Gastroesophageal sphincter (tissue), 4 donors: ENCODE measurements around the gene KDM2B. TPM values are rescaled to one million over a fixed set of nuclear protein-coding genes. Genes with fewer than 3 reads are reported as not detected.

ENCODE experiments used
- ATAC-seq: fragments of 150-250 bp; one replicate; pipeline ENCODE4 v1.9.1; 2016; ENCODE audit warnings: mild to moderate bottlenecking, moderate library complexity
- H3K27ac ChIP-seq, 4 donors: fragments of 200-600 bp; sonication (generic) in 3 of 4; 1 replicate in 3 of 4; 2 replicates in 1 of 4; pipeline ENCODE4 v1.5.1; 2016 to 2019
- H3K27me3 ChIP-seq: fragments of 200-600 bp; sonication (generic); one replicate; pipeline ENCODE4 v1.5.1; 2019
- H3K36me3 ChIP-seq, 2 donors: fragments of 200-600 bp; sonication (generic); one replicate each; pipeline ENCODE4 v1.5.1; 2019; ENCODE audit warnings: control low read depth in 1 of 2
- H3K4me1 ChIP-seq, 3 donors: fragments of 200-600 bp; sonication (generic); 1 replicate in 2 of 3; 2 replicates in 1 of 3; pipeline ENCODE4 v1.5.1; 2016 to 2019; ENCODE audit warnings: control low read depth in 2 of 3
- H3K4me3 ChIP-seq, 2 donors: fragments of 200-600 bp; sonication (generic); one replicate each; pipeline ENCODE4 v1.5.1; 2019; ENCODE audit warnings: mild to moderate bottlenecking in 1 of 2, moderate library complexity in 1 of 2
- H3K9me3 ChIP-seq, 3 donors: fragments of 200-600 bp; sonication (generic); one replicate each; pipeline ENCODE4 v1.5.1; 2017 to 2019; ENCODE audit warnings: control low read depth in 2 of 3
- EP300 ChIP-seq: sonication (generic); formaldehyde crosslinking; IDR thresholded peaks from one replicate; pipeline ENCODE4 v1.6.1; 2017; ENCODE audit warnings: antibody characterized with exemption, mild to moderate bottlenecking
- POLR2A ChIP-seq, 2 donors: fragments of 450-650 bp; IDR thresholded peaks; one replicate each; pipeline ENCODE4 v1.6.1; 2017; ENCODE audit warnings: antibody characterized with exemption in 2 of 2, mild to moderate bottlenecking in 2 of 2, moderate library complexity in 1 of 2
- POLR2AphosphoS5 ChIP-seq: sonication (generic); formaldehyde crosslinking; IDR thresholded peaks from one replicate; pipeline ENCODE4 v1.6.1; 2017; ENCODE audit warnings: antibody characterized with exemption
- WGBS, 2 donors: methylation state at CpG; one replicate each; pipeline ENCODE4 v1.1.5; 2018; ENCODE audit warnings: low coverage in 1 of 2; 5-methylcytosine and 5-hydroxymethylcytosine counted together
- total RNA-seq, 4 donors: library from RNA; depleted of rRNA; stranded (reverse); fragments of >200 nt; gene quantifications; one replicate each; pipeline ENCODE4 v1.1.0, GENCODE V29; 2016
- TF ChIP-seq, protein P1 (sequence below), 4 experiments: fragments of 200-600 bp in 2 of 4; fragments of 450-650 bp in 2 of 4; sonication (generic) in 1 of 4; IDR thresholded peaks; one replicate each; pipeline ENCODE4 v1.5.1; 2017 to 2019; ENCODE audit warnings: antibody characterized with exemption in 4 of 4, mild to moderate bottlenecking in 2 of 4, moderate library complexity in 2 of 4

Gene KDM2B
- total RNA-seq, 4 donors from 2014 or later: 10.0 to 26.5 (median 15.0) TPM

GRCh38 chr12:121626087-121626852 is 45.4 kb upstream of the KDM2B start, which contains the start of gene ORAI1:
Gene ORAI1, plus strand, starts transcription at chr12:121626530.
- ATAC-seq: peak; percentile 94
- peak; percentile 70 to 84 for TF ChIP-seq POLR2A (IDR thresholded peaks at IDR 0.05)
- TF ChIP-seq POLR2AphosphoS5: peak; percentile 71
- TF ChIP-seq EP300: no peak
- TF ChIP-seq, protein P1, sequence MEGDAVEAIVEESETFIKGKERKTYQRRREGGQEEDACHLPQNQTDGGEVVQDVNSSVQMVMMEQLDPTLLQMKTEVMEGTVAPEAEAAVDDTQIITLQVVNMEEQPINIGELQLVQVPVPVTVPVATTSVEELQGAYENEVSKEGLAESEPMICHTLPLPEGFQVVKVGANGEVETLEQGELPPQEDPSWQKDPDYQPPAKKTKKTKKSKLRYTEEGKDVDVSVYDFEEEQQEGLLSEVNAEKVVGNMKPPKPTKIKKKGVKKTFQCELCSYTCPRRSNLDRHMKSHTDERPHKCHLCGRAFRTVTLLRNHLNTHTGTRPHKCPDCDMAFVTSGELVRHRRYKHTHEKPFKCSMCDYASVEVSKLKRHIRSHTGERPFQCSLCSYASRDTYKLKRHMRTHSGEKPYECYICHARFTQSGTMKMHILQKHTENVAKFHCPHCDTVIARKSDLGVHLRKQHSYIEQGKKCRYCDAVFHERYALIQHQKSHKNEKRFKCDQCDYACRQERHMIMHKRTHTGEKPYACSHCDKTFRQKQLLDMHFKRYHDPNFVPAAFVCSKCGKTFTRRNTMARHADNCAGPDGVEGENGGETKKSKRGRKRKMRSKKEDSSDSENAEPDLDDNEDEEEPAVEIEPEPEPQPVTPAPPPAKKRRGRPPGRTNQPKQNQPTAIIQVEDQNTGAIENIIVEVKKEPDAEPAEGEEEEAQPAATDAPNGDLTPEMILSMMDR (IDR thresholded peaks at IDR 0.05): peak in 2 of 4 experiments; percentile 59
- peak within 1 kb of the TSS; percentile 35 to 97 (median 94) for H3K27ac ChIP-seq
- H3K4me3 ChIP-seq: peak within 1 kb of the TSS; percentile 49 to 79
- no peaks in the 10 kb centered on the region for H3K9me3 ChIP-seq
- WGBS, 2 donors: 0% methylated on average over 2 of the region's 92 CpGs; no CpG with 5 or more reads in 1 of the 2 donors
- H3K27me3 ChIP-seq: no peaks in the 10 kb centered on the region
- peaks cover 0 to 59% (median 10%) of the 10 kb centered on the region in 3 donors for H3K4me1 ChIP-seq
- H3K36me3 ChIP-seq: no peaks in the 10 kb centered on the region

GRCh38 chr12:121620333-121620891 is 39.6 kb upstream of the KDM2B start:
- TF ChIP-seq, protein P1 (IDR thresholded peaks at IDR 0.05): no peak
- Histone ChIP-seq H3K4me1 (peaks cover 0 to 21% (median 3%) of the 10 kb centered on the region in 3 donors), H3K9me3 (no peaks in the 10 kb centered on the region), H3K4me3 (no peak overlapping the region), H3K36me3 (no peaks in the 10 kb centered on the region), H3K27ac (peak overlapping the region in 2 of 4 donors; percentile 53 to 69), H3K27me3 (no peaks in the 10 kb centered on the region)
- ATAC-seq: no peak
- WGBS, 2 donors: 57 to 88% methylated on average over 3 to 4 of the region's 8 CpGs

GRCh38 chr12:121618659-121619233 is 37.9 kb upstream of the KDM2B start:
- Histone ChIP-seq H3K27me3 (no peaks in the 10 kb centered on the region), H3K9me3 (no peaks in the 10 kb centered on the region), H3K27ac (no peak overlapping the region), H3K36me3 (no peaks in the 10 kb centered on the region), H3K4me3 (no peak overlapping the region), H3K4me1 (peaks cover 0 to 14% (median 0%) of the 10 kb centered on the region in 3 donors)
- 92 to 100% methylated on average over 1 to 5 of the region's 5 CpGs for WGBS, 2 donors
- no peak for ATAC-seq
- TF ChIP-seq, protein P1 (IDR thresholded peaks at IDR 0.05): no peak

DNA sequence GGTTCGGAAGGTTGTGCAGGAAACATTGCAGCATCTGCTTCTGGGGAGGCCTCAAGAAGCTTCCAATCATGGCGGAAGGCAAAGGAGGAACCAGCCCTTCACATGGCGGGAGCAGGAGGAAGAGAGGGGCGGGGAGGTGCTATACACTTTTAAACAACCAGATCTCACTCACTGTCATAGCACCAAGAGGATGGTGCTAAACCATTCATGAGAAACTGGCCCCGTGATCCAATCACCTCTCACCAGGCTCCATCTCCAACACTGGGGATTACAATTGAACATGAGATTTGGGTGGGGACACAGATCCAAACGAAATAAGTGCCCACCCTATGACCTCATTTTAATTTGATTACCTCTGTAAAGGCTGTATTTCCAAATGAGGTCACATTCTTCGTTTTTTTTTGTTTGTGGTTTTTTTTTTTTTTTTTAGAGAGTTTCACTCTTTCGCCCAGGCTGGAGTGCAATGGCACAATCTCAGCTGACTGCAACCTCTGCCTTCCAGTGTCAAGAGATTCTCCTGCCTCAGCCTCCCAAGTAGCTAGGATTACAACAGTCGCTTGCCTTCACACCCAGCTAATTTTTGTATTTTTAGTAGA is 34.1 kb upstream of the KDM2B start:
- 78 to 96% methylated on average over 3 to 8 of the region's 9 CpGs for WGBS, 2 donors
- H3K27me3 ChIP-seq: no peaks in the 10 kb centered on the region
- H3K9me3 ChIP-seq: no peaks in the 10 kb centered on the region
- no peak overlapping the region for H3K4me3 ChIP-seq
- H3K36me3 ChIP-seq: no peaks in the 10 kb centered on the region
- ATAC-seq: no peak
- H3K4me1 ChIP-seq: peaks cover 0 to 30% (median 3%) of the 10 kb centered on the region in 3 donors
- no peak for TF ChIP-seq POLR2A (IDR thresholded peaks at IDR 0.05)
- no peak for TF ChIP-seq EP300
- TF ChIP-seq, protein P1 (IDR thresholded peaks at IDR 0.05): no peak
- no peak for TF ChIP-seq POLR2AphosphoS5
- H3K27ac ChIP-seq: no peak overlapping the region
